ENCODE measurements around the gene ITGA1. TPM values are rescaled to one million over a fixed set of nuclear protein-coding genes. Genes with fewer than 3 reads are reported as not detected.

Gene ITGA1
- total and polyA plus RNA-seq, 2 donors (not counting 1 experiment from before 2014, with no cell fraction given): 0.74 TPM; not detected in 1

DNA sequence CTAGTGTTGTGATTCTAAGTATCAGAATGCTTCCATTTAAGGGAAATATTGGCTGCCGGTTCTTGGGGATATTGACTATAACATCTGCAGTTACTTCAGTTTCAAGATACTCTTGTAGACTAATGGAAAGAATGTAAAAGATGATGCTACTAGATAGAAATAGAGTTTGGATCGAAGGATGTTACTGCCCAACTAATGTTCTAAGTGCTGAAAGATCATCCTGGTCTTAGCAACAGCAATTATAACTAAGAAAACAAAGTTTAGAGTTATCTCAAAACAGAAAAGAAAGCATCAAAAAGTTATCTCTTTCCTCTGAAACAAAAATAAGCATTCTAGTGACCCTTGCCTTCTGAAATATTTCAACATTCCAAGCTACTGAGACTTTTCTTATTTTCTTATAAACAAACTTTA is 49.9 kb downstream of the ITGA1 start:
- H3K27me3 ChIP-seq (replicated peaks in 1 of 4; ENCODE audit: control extremely low read depth in 1 of 4, control insufficient read depth in 3 of 4, insufficient read depth in 4 of 4, low read length in 3 of 4): no peaks in the 10 kb centered on the region
- Mint-ChIP-seq H3K4me3 (no peak overlapping the region), H3K9me3 (ENCODE audit: insufficient read depth) (no peaks in the 10 kb centered on the region), H3K27me3 (peaks cover 3% of the 10 kb centered on the region), H3K4me1 (no peaks in the 10 kb centered on the region), H3K27ac (no peak overlapping the region)
- intact Hi-C loops (cut with micrococcal nuclease): no loop called here
- no peak overlapping the region for H2AFZ ChIP-seq (ENCODE audit: insufficient read depth, low read depth, low read length, poor library complexity, severe bottlenecking)
- H3K79me2 ChIP-seq (ENCODE audit: control insufficient read depth, insufficient read depth, low read length): no peaks in the 10 kb centered on the region
- H3K4me3 ChIP-seq (ENCODE audit: control extremely low read depth in 1 of 5, extremely low read depth in 1 of 5, insufficient read depth in 1 of 5, low read depth in 2 of 5, low read length in 4 of 5): no peak overlapping the region
- WGBS (ENCODE audit: insufficient coverage): no CpG with 5 or more reads among the region's 2 CpGs
- no peaks in the 10 kb centered on the region for H3K4me1 ChIP-seq (ENCODE audit: control insufficient read depth in 2 of 2, insufficient read depth in 2 of 2, low read length in 2 of 2)
- ATAC-seq (ENCODE audit: low read depth) (no peak), DNase-seq (no peak)
- H3K27ac ChIP-seq (ENCODE audit: low read length in 2 of 2): no peak overlapping the region
- ChIA-PET CTCF (no interaction called here), POLR2A (no interaction called here)
- no peaks in the 10 kb centered on the region for H3K36me3 ChIP-seq (replicated peaks in 1 of 2; ENCODE audit: control extremely low read depth in 1 of 2, control insufficient read depth in 1 of 2, extremely low read depth in 1 of 2, insufficient read depth in 2 of 2, low read length in 1 of 2)
- no peaks in the 10 kb centered on the region for H3K9me3 ChIP-seq (ENCODE audit: control extremely low read depth in 1 of 3, control insufficient read depth in 2 of 3, insufficient read depth in 1 of 3, low read length in 2 of 3)
- no peaks in the 10 kb centered on the region for H4K20me1 ChIP-seq (ENCODE audit: control insufficient read depth, insufficient read depth, low read length, poor library complexity, severe bottlenecking)
- H3K9ac ChIP-seq (ENCODE audit: low read length): no peak overlapping the region
- TF ChIP-seq EZH2 (IDR thresholded peaks at IDR 0.05; ENCODE audit: borderline replicate concordance, insufficient read depth, low read depth, low read length, poor library complexity, severe bottlenecking): no peak
- TF ChIP-seq, protein P1, sequence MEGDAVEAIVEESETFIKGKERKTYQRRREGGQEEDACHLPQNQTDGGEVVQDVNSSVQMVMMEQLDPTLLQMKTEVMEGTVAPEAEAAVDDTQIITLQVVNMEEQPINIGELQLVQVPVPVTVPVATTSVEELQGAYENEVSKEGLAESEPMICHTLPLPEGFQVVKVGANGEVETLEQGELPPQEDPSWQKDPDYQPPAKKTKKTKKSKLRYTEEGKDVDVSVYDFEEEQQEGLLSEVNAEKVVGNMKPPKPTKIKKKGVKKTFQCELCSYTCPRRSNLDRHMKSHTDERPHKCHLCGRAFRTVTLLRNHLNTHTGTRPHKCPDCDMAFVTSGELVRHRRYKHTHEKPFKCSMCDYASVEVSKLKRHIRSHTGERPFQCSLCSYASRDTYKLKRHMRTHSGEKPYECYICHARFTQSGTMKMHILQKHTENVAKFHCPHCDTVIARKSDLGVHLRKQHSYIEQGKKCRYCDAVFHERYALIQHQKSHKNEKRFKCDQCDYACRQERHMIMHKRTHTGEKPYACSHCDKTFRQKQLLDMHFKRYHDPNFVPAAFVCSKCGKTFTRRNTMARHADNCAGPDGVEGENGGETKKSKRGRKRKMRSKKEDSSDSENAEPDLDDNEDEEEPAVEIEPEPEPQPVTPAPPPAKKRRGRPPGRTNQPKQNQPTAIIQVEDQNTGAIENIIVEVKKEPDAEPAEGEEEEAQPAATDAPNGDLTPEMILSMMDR (IDR thresholded peaks at IDR 0.05): no peak
- H3K4me2 ChIP-seq (replicated peaks; ENCODE audit: low read depth, low read length, poor library complexity, severe bottlenecking): no peak overlapping the region

DNA sequence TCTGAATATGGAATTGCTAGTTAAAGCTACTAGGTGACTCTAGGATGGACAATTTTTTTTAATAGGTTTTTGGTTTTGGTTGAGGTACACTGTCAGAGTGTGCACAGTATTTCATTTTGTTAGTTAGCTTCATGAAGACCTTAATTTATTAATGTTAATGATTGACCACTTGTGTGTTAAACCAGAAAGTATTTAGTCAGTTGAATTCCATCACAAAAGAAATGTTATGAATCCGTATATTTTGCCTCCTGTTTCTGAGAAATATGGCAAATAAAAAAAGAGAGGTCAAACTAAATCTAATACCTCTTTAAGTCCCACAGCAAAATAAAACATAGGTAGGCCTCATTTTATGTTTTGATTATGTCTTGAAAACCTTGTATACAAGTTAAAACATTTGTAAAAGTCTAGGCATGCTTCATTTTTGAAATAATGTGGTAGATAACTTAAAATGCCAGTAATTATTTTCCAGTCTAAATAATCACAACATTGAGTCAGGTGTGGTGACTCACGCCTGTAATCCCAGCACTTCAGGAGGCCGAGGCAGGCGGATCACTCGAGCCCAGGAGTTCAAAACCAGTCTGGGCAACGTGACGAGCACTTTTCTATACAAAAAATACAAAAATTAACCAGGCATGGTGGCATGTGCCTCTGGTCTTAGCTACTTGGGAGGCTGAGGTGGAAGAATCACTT is 50.8 kb downstream of the ITGA1 start:
- no peak for DNase-seq
- ChIA-PET POLR2A (no interaction called here), CTCF (no interaction called here)
- H3K4me3 Mint-ChIP-seq: no peak overlapping the region
- no peak overlapping the region for H3K27ac ChIP-seq (ENCODE audit: low read length in 2 of 2)
- intact Hi-C loops (cut with micrococcal nuclease): no loop called here
- H4K20me1 ChIP-seq (ENCODE audit: control insufficient read depth, insufficient read depth, low read length, poor library complexity, severe bottlenecking): no peaks in the 10 kb centered on the region
- H3K27ac Mint-ChIP-seq: no peak overlapping the region
- H3K79me2 ChIP-seq (ENCODE audit: control insufficient read depth, insufficient read depth, low read length): no peaks in the 10 kb centered on the region
- no peaks in the 10 kb centered on the region for H3K27me3 ChIP-seq (replicated peaks in 1 of 4; ENCODE audit: control extremely low read depth in 1 of 4, control insufficient read depth in 3 of 4, insufficient read depth in 4 of 4, low read length in 3 of 4)
- H3K4me1 ChIP-seq (ENCODE audit: control insufficient read depth in 2 of 2, insufficient read depth in 2 of 2, low read length in 2 of 2): no peaks in the 10 kb centered on the region
- no peak overlapping the region for H3K9ac ChIP-seq (ENCODE audit: low read length)
- H3K4me3 ChIP-seq (ENCODE audit: control extremely low read depth in 1 of 5, extremely low read depth in 1 of 5, insufficient read depth in 1 of 5, low read depth in 2 of 5, low read length in 4 of 5): no peak overlapping the region
- peaks cover 3% of the 10 kb centered on the region for H3K27me3 Mint-ChIP-seq
- H2AFZ ChIP-seq (ENCODE audit: insufficient read depth, low read depth, low read length, poor library complexity, severe bottlenecking): no peak overlapping the region
- no peaks in the 10 kb centered on the region for H3K9me3 ChIP-seq (ENCODE audit: control extremely low read depth in 1 of 3, control insufficient read depth in 2 of 3, insufficient read depth in 1 of 3, low read length in 2 of 3)
- no peaks in the 10 kb centered on the region for H3K9me3 Mint-ChIP-seq (ENCODE audit: insufficient read depth)
- 94% methylated on average over 6 of the region's 7 CpGs for WGBS (ENCODE audit: insufficient coverage)
- H3K36me3 ChIP-seq (replicated peaks in 1 of 2; ENCODE audit: control extremely low read depth in 1 of 2, control insufficient read depth in 1 of 2, extremely low read depth in 1 of 2, insufficient read depth in 2 of 2, low read length in 1 of 2): no peaks in the 10 kb centered on the region
- ATAC-seq (ENCODE audit: low read depth): no peak
- H3K4me1 Mint-ChIP-seq: no peaks in the 10 kb centered on the region
- no peak overlapping the region for H3K4me2 ChIP-seq (replicated peaks; ENCODE audit: low read depth, low read length, poor library complexity, severe bottlenecking)
- TF ChIP-seq EZH2 (IDR thresholded peaks at IDR 0.05; ENCODE audit: borderline replicate concordance, insufficient read depth, low read depth, low read length, poor library complexity, severe bottlenecking): no peak
- TF ChIP-seq, protein P1 (IDR thresholded peaks at IDR 0.05): no peak

Measured in B cell (primary cell).